Breast epithelium (tissue), 4 donors: ENCODE measurements around the gene FAM163A. TPM values are rescaled to one million over a fixed set of nuclear protein-coding genes. Genes with fewer than 3 reads are reported as not detected.

Experiments used
- DNase-seq, 2 donors: peaks; one replicate each; pipeline ENCODE4 v3.0.0-alpha.2; 2019; ENCODE audit warnings: low spot score in 2 of 2
- H3K27ac ChIP-seq, 2 donors: fragments of 200-600 bp; sonication (generic) in 1 of 2; one replicate each; pipeline ENCODE4 v1.5.1; 2016 to 2019; ENCODE audit warnings: mild to moderate bottlenecking in 1 of 2
- H3K27me3 ChIP-seq, 2 donors: fragments of 200-600 bp; sonication (generic) in 1 of 2; one replicate each; pipeline versions ENCODE4 v1.5.1 to v1.6.0; 2017 to 2019; ENCODE audit warnings: control low read depth in 1 of 2, mild to moderate bottlenecking in 1 of 2
- H3K36me3 ChIP-seq: fragments of 200-600 bp; one replicate; pipeline ENCODE4 v1.5.1; 2019
- H3K4me1 ChIP-seq, 2 donors: fragments of 200-600 bp; sonication (generic); one replicate each; pipeline ENCODE4 v1.5.1; 2016 to 2019; ENCODE audit warnings: control low read depth in 1 of 2
- H3K4me3 ChIP-seq, 3 donors: fragments of 200-600 bp; sonication (generic); 1 replicate in 2 of 3; 2 replicates in 1 of 3; pipeline ENCODE4 v1.5.1; 2016 to 2019; ENCODE audit warnings: mild to moderate bottlenecking in 3 of 3, moderate library complexity in 2 of 3
- H3K9me3 ChIP-seq, 2 donors: fragments of 200-600 bp; sonication (generic) in 1 of 2; one replicate each; pipeline ENCODE4 v1.5.1; 2016 to 2019; ENCODE audit warnings: control low read depth in 1 of 2
- CTCF ChIP-seq, 3 donors: fragments of 450-650 bp; IDR thresholded peaks; one replicate each; pipeline ENCODE4 v1.5.1; 2016 to 2017; ENCODE audit warnings: antibody characterized with exemption in 3 of 3, mild to moderate bottlenecking in 3 of 3, moderate library complexity in 3 of 3
- POLR2A ChIP-seq: fragments of 450-650 bp; IDR thresholded peaks from one replicate; pipeline ENCODE4 v1.6.1; 2016; ENCODE audit warnings: antibody characterized with exemption, mild to moderate bottlenecking, moderate library complexity
- POLR2AphosphoS5 ChIP-seq, 3 donors: sonication (generic); formaldehyde crosslinking; IDR thresholded peaks; one replicate each; pipeline ENCODE4 v1.6.1; 2017; ENCODE audit warnings: antibody characterized with exemption in 3 of 3
- intact Hi-C: fragments of 100-400 bp; cut with DNase I; formaldehyde crosslinking; loops from one replicate; pipeline ENCODE4 v1.15.1; 2023; ENCODE audit warnings: low total_unique reads
- total RNA-seq, 3 donors: library from RNA; depleted of rRNA; stranded (reverse); fragments of >200 nt; gene quantifications; one replicate each; pipeline ENCODE4 v1.1.0, GENCODE V29; 2016

The FAM163A gene
- total RNA-seq, 3 donors from 2014 or later, result not detected

GRCh38 chr1:179744401-179745130 is 1.5 kb downstream of the FAM163A start:
- intact Hi-C loops, result no loop called here
- peak overlapping the region in 2 of 3 donors; percentile 40 to 64 for H3K4me3 ChIP-seq
- no peak overlapping the region for H3K27ac ChIP-seq
- H3K36me3 ChIP-seq, result no peaks in the 10 kb centered on the region
- no peak for DNase-seq
- H3K27me3 ChIP-seq, result peaks cover 4 to 58% of the 10 kb centered on the region in 2 donors
- no peak for TF ChIP-seq CTCF (IDR thresholded peaks at IDR 0.05)
- TF ChIP-seq POLR2AphosphoS5 (IDR thresholded peaks at IDR 0.05), result no peak
- TF ChIP-seq POLR2A, result no peak
- H3K4me1 ChIP-seq, result peaks cover 0 to 4% of the 10 kb centered on the region in 2 donors
- H3K9me3 ChIP-seq, result peaks cover 0 to 7% of the 10 kb centered on the region in 2 donors

DNA sequence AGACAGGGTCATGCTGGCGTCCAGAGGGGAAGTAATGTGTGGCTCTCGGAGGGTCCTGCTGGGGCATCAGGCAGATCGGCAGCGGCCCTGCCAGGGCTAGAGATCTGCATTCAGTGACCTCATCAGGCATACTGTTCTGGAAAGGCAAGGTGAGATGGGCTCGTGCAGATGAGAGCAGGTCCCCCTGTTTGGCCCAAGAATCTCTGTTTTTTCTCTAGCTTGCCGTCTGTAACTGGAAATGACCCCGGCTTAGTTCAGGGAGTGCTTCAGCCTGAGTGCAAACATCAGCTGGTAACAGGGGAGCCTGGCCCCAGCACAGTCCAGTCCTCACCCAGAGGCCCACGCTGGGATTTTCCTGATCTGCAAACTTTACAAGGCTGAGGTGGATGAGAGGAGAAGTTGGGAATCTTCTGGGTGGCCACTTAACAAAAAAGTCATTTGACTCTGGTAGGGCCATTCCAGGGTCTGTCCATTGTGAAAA is 2.1 kb downstream of the FAM163A start:
- H3K36me3 ChIP-seq, result no peaks in the 10 kb centered on the region
- TF ChIP-seq POLR2AphosphoS5 (IDR thresholded peaks at IDR 0.05) (no peak), CTCF (IDR thresholded peaks at IDR 0.05) (no peak), POLR2A (no peak)
- intact Hi-C loops, result no loop called here
- H3K9me3 ChIP-seq, result peaks cover 0 to 7% of the 10 kb centered on the region in 2 donors
- no peak overlapping the region for H3K4me3 ChIP-seq
- H3K27ac ChIP-seq, result no peak overlapping the region
- H3K4me1 ChIP-seq, result peaks cover 0 to 4% of the 10 kb centered on the region in 2 donors
- DNase-seq, result no peak
- peaks cover 4 to 55% of the 10 kb centered on the region in 2 donors for H3K27me3 ChIP-seq

GRCh38 chr1:179745743-179746142 is 2.7 kb downstream of the FAM163A start:
- peaks cover 0 to 4% of the 10 kb centered on the region in 2 donors for H3K9me3 ChIP-seq
- H3K27ac ChIP-seq, result no peak overlapping the region
- no peak for DNase-seq
- no peak overlapping the region for H3K4me3 ChIP-seq
- peaks cover 4 to 52% of the 10 kb centered on the region in 2 donors for H3K27me3 ChIP-seq
- H3K4me1 ChIP-seq, result peaks cover 0 to 4% of the 10 kb centered on the region in 2 donors
- intact Hi-C loops, result no loop called here
- TF ChIP-seq POLR2A (no peak), POLR2AphosphoS5 (IDR thresholded peaks at IDR 0.05) (no peak), CTCF (IDR thresholded peaks at IDR 0.05) (no peak)
- H3K36me3 ChIP-seq, result no peaks in the 10 kb centered on the region

DNA sequence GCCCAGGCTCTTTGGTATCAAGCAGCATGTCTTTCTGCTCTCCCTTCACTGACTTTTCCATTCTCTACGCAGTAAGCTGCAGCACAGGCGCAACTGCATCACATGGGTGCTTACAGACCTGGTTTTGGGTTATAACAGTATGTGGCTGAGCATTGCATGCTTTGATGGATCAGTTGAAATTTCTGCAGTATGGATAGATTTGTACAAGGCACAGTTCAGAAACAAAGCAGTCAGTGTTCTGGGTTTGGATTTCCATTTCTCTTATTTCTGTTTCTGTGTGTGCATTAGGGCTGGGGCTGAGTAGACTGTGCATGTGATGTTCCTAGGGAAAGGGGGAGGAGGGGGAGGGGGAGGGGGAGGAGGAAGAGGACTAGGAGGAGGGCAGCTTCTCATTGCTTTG is 4.5 kb downstream of the FAM163A start:
- Histone ChIP-seq H3K4me1 (peaks cover 0 to 4% of the 10 kb centered on the region in 2 donors), H3K27ac (no peak overlapping the region), H3K4me3 (no peak overlapping the region), H3K36me3 (no peaks in the 10 kb centered on the region), H3K27me3 (peaks cover 4 to 41% of the 10 kb centered on the region in 2 donors), H3K9me3 (peaks cover 0 to 8% of the 10 kb centered on the region in 2 donors)
- intact Hi-C loops, result no loop called here
- TF ChIP-seq POLR2AphosphoS5 (IDR thresholded peaks at IDR 0.05), result no peak
- TF ChIP-seq POLR2A, result no peak
- no peak for TF ChIP-seq CTCF (IDR thresholded peaks at IDR 0.05)
- DNase-seq, result no peak

DNA sequence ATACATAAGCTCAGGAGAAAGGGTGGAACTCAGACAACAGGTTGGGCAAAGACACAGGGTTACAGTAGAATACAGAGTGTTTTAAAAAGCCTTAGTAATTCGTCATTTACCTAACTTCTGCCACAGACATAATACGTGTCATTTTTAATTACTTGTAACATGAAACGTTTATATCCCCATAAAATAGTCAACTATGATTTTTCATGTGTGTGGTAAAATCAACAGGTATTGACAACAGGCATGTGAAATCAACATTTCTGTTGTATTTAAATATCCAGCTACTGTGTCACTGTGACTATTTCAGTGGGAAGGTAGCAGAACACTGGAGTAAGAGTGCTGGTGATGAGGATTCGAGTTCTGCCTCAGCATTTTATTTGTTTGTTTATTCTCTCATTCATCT is 5.7 kb downstream of the FAM163A start:
- no peak overlapping the region for H3K27ac ChIP-seq
- H3K9me3 ChIP-seq, result peaks cover 0 to 8% of the 10 kb centered on the region in 2 donors
- H3K4me1 ChIP-seq, result no peaks in the 10 kb centered on the region
- no peaks in the 10 kb centered on the region for H3K36me3 ChIP-seq
- H3K4me3 ChIP-seq, result no peak overlapping the region
- intact Hi-C loops, result no loop called here
- TF ChIP-seq POLR2A (no peak), POLR2AphosphoS5 (IDR thresholded peaks at IDR 0.05) (no peak), CTCF (IDR thresholded peaks at IDR 0.05) (no peak)
- DNase-seq, result no peak
- peaks cover 1 to 29% of the 10 kb centered on the region in 2 donors for H3K27me3 ChIP-seq
